Measurements from ENCODE around the gene BRSK1. TPM values are rescaled to one million over a fixed set of nuclear protein-coding genes. Genes with fewer than 3 reads are reported as not detected.

Gene BRSK1
- total RNA-seq = 1.8 and 4.0 TPM in 2 replicates

GRCh38 chr19:55283548-55284377 is at the start of gene BRSK1:
Gene BRSK1, plus strand, starts transcription at chr19:55283997. Its CDS starts 446 bp downstream, at chr19:55284443.
- no peak within 1 kb of the TSS for H3K27ac ChIP-seq (ENCODE audit: low read depth, low read length)
- H3K4me2 ChIP-seq (ENCODE audit: insufficient read depth, low read length) = peak within 1 kb of the TSS; percentile 65
- H4K20me1 ChIP-seq (ENCODE audit: insufficient read depth, low read length) = no peaks in the 10 kb centered on the region
- peak within 1 kb of the TSS; percentile 43 for H3K4me3 ChIP-seq (ENCODE audit: insufficient read depth, low read length)
- H3K36me3 ChIP-seq (ENCODE audit: insufficient read depth, low read length) = no peaks in the 10 kb centered on the region
- H2AFZ ChIP-seq (ENCODE audit: low read length) = peak within 1 kb of the TSS; percentile 56
- no peaks in the 10 kb centered on the region for H3K27me3 ChIP-seq (ENCODE audit: insufficient read depth, low read length)
- no peaks in the 10 kb centered on the region for H3K9me3 ChIP-seq (ENCODE audit: low read depth, low read length)
- H3K79me2 ChIP-seq (ENCODE audit: insufficient read depth, low read length) = peaks cover 7% of the 10 kb centered on the region
- TF ChIP-seq, protein P1, sequence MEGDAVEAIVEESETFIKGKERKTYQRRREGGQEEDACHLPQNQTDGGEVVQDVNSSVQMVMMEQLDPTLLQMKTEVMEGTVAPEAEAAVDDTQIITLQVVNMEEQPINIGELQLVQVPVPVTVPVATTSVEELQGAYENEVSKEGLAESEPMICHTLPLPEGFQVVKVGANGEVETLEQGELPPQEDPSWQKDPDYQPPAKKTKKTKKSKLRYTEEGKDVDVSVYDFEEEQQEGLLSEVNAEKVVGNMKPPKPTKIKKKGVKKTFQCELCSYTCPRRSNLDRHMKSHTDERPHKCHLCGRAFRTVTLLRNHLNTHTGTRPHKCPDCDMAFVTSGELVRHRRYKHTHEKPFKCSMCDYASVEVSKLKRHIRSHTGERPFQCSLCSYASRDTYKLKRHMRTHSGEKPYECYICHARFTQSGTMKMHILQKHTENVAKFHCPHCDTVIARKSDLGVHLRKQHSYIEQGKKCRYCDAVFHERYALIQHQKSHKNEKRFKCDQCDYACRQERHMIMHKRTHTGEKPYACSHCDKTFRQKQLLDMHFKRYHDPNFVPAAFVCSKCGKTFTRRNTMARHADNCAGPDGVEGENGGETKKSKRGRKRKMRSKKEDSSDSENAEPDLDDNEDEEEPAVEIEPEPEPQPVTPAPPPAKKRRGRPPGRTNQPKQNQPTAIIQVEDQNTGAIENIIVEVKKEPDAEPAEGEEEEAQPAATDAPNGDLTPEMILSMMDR (IDR thresholded peaks at IDR 0.05; ENCODE audit: extremely low read depth, low read depth, low read length) = no peak
- peak; percentile 95 for DNase-seq (ENCODE audit: insufficient read length, low spot score, missing footprints)
- peaks cover 23% of the 10 kb centered on the region for H3K4me1 ChIP-seq (ENCODE audit: insufficient read depth, low read length)

GRCh38 chr19:55238030-55238429 is 45.8 kb upstream of the BRSK1 start:
- Histone ChIP-seq H3K36me3 (ENCODE audit: insufficient read depth, low read length) (peaks cover 78% of the 10 kb centered on the region), H3K27me3 (ENCODE audit: insufficient read depth, low read length) (no peaks in the 10 kb centered on the region), H2AFZ (ENCODE audit: low read length) (no peak overlapping the region), H4K20me1 (ENCODE audit: insufficient read depth, low read length) (peaks cover 13% of the 10 kb centered on the region), H3K4me1 (ENCODE audit: insufficient read depth, low read length) (no peaks in the 10 kb centered on the region), H3K79me2 (ENCODE audit: insufficient read depth, low read length) (no peaks in the 10 kb centered on the region), H3K27ac (ENCODE audit: low read depth, low read length) (no peak overlapping the region), H3K4me3 (ENCODE audit: insufficient read depth, low read length) (no peak overlapping the region), H3K4me2 (ENCODE audit: insufficient read depth, low read length) (no peak overlapping the region), H3K9me3 (ENCODE audit: low read depth, low read length) (no peaks in the 10 kb centered on the region)
- TF ChIP-seq, protein P1 (IDR thresholded peaks at IDR 0.05; ENCODE audit: extremely low read depth, low read depth, low read length) = no peak
- DNase-seq (ENCODE audit: insufficient read length, low spot score, missing footprints) = peak; percentile 69

DNA sequence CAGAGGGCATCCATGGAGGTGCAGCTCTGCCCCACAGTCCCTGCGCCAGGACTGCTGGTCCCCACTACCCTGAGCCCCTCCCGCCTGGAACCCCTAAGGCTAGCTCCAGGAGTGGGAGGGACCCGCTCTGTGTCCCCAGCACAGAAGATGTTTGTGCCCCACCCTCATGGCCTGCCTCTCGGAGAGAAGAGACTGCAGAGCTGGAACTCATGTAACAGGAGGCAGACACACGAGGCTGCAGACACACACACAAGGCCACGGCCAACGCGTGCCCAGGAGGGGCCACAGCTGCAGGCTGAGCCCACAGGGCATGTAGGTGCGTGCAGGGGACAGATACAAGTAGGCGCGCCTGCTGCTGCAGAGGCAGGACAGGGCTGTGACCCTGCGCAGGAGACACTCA is 44.8 kb upstream of the BRSK1 start:
- peak; percentile 50 for DNase-seq (ENCODE audit: insufficient read length, low spot score, missing footprints)
- H3K79me2 ChIP-seq (ENCODE audit: insufficient read depth, low read length) = peaks cover under 1% of the 10 kb centered on the region
- no peak overlapping the region for H3K4me2 ChIP-seq (ENCODE audit: insufficient read depth, low read length)
- H2AFZ ChIP-seq (ENCODE audit: low read length) = no peak overlapping the region
- TF ChIP-seq, protein P1 (IDR thresholded peaks at IDR 0.05; ENCODE audit: extremely low read depth, low read depth, low read length) = no peak
- H4K20me1 ChIP-seq (ENCODE audit: insufficient read depth, low read length) = peaks cover 14% of the 10 kb centered on the region
- no peaks in the 10 kb centered on the region for H3K27me3 ChIP-seq (ENCODE audit: insufficient read depth, low read length)
- H3K9me3 ChIP-seq (ENCODE audit: low read depth, low read length) = no peaks in the 10 kb centered on the region
- no peak overlapping the region for H3K4me3 ChIP-seq (ENCODE audit: insufficient read depth, low read length)
- no peak overlapping the region for H3K27ac ChIP-seq (ENCODE audit: low read depth, low read length)
- peaks cover 76% of the 10 kb centered on the region for H3K36me3 ChIP-seq (ENCODE audit: insufficient read depth, low read length)
- H3K4me1 ChIP-seq (ENCODE audit: insufficient read depth, low read length) = no peaks in the 10 kb centered on the region

DNA sequence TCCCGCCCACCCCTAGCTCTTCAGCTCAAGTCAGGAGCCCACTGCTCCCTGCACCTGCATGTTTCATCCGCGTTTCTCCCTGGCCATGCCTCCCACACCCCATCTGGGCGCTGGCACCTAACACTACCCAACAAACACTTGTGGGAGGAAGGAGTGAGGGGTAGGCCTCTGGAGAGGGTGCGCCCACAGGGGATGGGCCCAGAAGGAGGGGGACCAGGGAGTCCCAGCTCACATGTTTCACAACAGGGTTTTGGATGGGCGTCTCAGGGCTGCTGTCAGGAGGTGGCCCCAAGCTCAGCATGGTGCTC is 43.1 kb upstream of the BRSK1 start:
- Histone ChIP-seq H3K9me3 (ENCODE audit: low read depth, low read length) (no peaks in the 10 kb centered on the region), H2AFZ (ENCODE audit: low read length) (no peak overlapping the region), H3K4me3 (ENCODE audit: insufficient read depth, low read length) (no peak overlapping the region), H3K4me1 (ENCODE audit: insufficient read depth, low read length) (no peaks in the 10 kb centered on the region), H4K20me1 (ENCODE audit: insufficient read depth, low read length) (peaks cover 8% of the 10 kb centered on the region), H3K36me3 (ENCODE audit: insufficient read depth, low read length) (peaks cover 76% of the 10 kb centered on the region), H3K27ac (ENCODE audit: low read depth, low read length) (no peak overlapping the region), H3K79me2 (ENCODE audit: insufficient read depth, low read length) (peaks cover 10% of the 10 kb centered on the region), H3K4me2 (ENCODE audit: insufficient read depth, low read length) (no peak overlapping the region), H3K27me3 (ENCODE audit: insufficient read depth, low read length) (no peaks in the 10 kb centered on the region)
- DNase-seq (ENCODE audit: insufficient read length, low spot score, missing footprints) = peak; percentile 34
- TF ChIP-seq, protein P1 (IDR thresholded peaks at IDR 0.05; ENCODE audit: extremely low read depth, low read depth, low read length) = no peak
